GM12891 (cell line): ENCODE data around the gene NCAM1.

Experiments used
- DNase-seq: peaks from one replicate; pipeline ENCODE4 v3.0.0; 2011; ENCODE audit warnings: low spot score; ENCODE audit not compliant: insufficient read length
- FAIRE-seq: peaks from 2 replicates; lab custom pipeline; 2011; peaks lifted over from hg19 to GRCh38; lab: Jason Lieb, UNC
- PAX5 ChIP-seq: IDR thresholded peaks from 2 replicates; pipeline ENCODE4 v1.6.1; 2011; ENCODE audit warnings: low read length, moderate library complexity, mild to moderate bottlenecking; ENCODE audit not compliant: insufficient read depth, severe bottlenecking
- POLR2A ChIP-seq: IDR thresholded peaks from 2 replicates; pipeline ENCODE4 v1.6.1; 2011; ENCODE audit warnings: low read depth, low read length, control low read depth
- POLR2AphosphoS5 ChIP-seq: IDR thresholded peaks from 2 replicates; pipeline ENCODE4 v1.6.1; 2011; ENCODE audit warnings: low read depth, low read length, control low read depth
- POU2F2 ChIP-seq: IDR thresholded peaks from 2 replicates; pipeline ENCODE4 v1.6.1; 2011; ENCODE audit warnings: low read depth, mild to moderate bottlenecking, control low read depth, low read length, moderate library complexity
- SPI1 ChIP-seq: IDR thresholded peaks from 2 replicates; pipeline ENCODE4 v1.6.1; 2011; ENCODE audit warnings: low read depth, low read length, control low read depth
- TAF1 ChIP-seq: IDR thresholded peaks from 2 replicates; pipeline ENCODE4 v1.6.1; 2011; ENCODE audit warnings: low read depth, low read length, control low read depth

NCAM1 gene

DNA sequence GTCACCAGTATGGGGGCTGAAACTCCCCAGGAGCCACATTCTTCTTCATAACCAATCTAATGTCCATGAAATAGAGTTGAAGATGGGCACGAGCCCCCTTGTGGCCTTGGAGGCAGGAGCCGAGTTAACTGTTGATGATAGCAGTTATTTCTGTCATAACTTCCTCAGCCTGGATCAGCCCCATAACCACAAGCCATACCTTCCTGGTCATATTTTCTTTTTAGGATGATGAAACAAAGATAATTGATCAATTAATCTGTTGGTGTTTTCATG lies 288.2 kb downstream of the NCAM1 start:
- TF ChIP-seq POLR2A, result no peak
- TF ChIP-seq PAX5, result no peak
- TF ChIP-seq TAF1, result no peak
- no peak for TF ChIP-seq POU2F2
- no peak for TF ChIP-seq SPI1
- TF ChIP-seq POLR2AphosphoS5, result no peak
- FAIRE-seq, result no peak

DNA sequence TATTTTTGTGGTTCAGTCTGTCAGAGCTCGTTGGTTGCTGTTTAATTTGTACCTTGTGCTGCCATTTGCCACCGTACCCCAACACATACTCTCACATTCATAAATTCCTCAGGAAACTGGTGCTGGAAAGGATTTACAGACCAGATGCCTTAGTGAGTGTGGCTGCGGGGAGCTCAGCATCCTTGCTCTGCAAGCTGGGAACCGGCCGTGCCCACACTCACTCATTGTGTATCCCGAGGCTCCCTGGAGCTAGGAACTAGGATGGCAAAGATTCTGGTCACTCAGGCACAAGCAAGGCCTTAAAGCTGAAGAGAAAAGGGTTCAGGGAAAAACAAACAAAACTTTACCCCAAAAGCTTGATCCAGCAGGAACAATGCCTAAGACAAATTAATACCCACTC lies 288.6 kb downstream of the NCAM1 start:
- TF ChIP-seq POLR2A (no peak), POU2F2 (no peak), POLR2AphosphoS5 (no peak), TAF1 (no peak)
- DNase-seq (no peak), FAIRE-seq (no peak)

More for the DNA sequence above, 288.2 kb downstream of the NCAM1 start:
- no peak for DNase-seq

DNA sequence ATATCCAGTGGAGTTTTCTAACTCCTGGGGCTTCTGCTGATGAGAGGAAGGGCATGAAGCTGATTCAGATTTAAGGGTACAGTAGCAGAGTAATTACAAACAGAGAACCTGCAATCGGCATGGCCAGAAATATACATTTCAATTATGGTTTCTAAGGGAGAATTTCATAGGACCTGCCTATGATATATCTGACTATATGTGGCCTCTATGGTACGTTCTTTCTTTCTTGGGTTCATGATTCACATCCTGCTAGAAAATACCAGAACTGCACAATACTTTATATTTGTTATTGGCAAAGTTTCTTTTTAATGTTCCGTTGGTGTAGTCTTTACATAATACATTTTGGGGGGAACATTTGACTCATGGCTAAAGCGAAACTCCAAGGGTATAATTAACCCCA lies 290.1 kb downstream of the NCAM1 start:
- TF ChIP-seq POLR2A, result no peak
- TF ChIP-seq POLR2AphosphoS5, result no peak
- no peak for TF ChIP-seq PAX5
- TF ChIP-seq SPI1, result no peak
- TF ChIP-seq TAF1, result no peak
- no peak for TF ChIP-seq POU2F2
- no peak for DNase-seq
- FAIRE-seq, result no peak

DNA sequence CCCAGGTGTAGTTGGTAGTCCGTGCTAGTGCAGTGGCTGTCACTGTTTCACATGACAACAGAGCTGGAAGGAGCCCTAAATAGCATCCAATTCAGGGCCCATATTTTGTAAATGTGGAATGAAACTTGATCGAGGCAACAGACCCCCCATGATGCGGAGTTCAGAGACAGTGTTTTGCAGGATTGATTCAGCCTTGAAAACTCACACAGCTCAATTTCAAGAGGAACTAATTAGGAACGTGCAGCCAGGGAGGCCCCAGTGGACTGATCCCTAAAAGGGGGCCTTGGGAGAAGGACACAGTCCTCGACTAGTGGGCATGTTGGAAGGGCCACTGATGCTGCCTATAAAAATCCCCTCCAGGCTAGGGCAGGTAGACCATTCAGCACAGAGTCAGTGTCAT lies 292.2 kb downstream of the NCAM1 start:
- no peak for DNase-seq
- TF ChIP-seq POU2F2 (no peak), SPI1 (no peak), TAF1 (no peak), PAX5 (no peak), POLR2AphosphoS5 (no peak), POLR2A (no peak)
- FAIRE-seq, result no peak

GRCh38 chr11:113255096-113255495 lies 293.9 kb downstream of the NCAM1 start:
- FAIRE-seq, result no peak

GRCh38 chr11:113255741-113256140 lies 294.5 kb downstream of the NCAM1 start:
- FAIRE-seq (no peak), DNase-seq (no peak)
- TF ChIP-seq TAF1, result no peak
- no peak for TF ChIP-seq POU2F2
- no peak for TF ChIP-seq POLR2A
- TF ChIP-seq PAX5, result no peak
- TF ChIP-seq SPI1, result no peak
- no peak for TF ChIP-seq POLR2AphosphoS5

More at GRCh38 chr11:113255096-113255495, 293.9 kb downstream of the NCAM1 start:
- DNase-seq, result no peak
- TF ChIP-seq POLR2A, result no peak
- no peak for TF ChIP-seq POU2F2
- TF ChIP-seq SPI1, result no peak
- TF ChIP-seq TAF1, result no peak
- TF ChIP-seq PAX5, result no peak
- TF ChIP-seq POLR2AphosphoS5, result no peak

- no peak for FAIRE-seq
- TF ChIP-seq TAF1, result no peak
- no peak for TF ChIP-seq POLR2AphosphoS5
- TF ChIP-seq SPI1, result no peak
- TF ChIP-seq POU2F2, result no peak
- TF ChIP-seq POLR2A, result no peak
- TF ChIP-seq PAX5, result no peak
- DNase-seq, result no peak
Measured at GRCh38 chr11:113256431-113257202, 295.4 kb downstream of the NCAM1 start.

- FAIRE-seq (no peak), DNase-seq (no peak)
- TF ChIP-seq SPI1 (no peak), POLR2AphosphoS5 (no peak), PAX5 (no peak), POU2F2 (no peak), POLR2A (no peak), TAF1 (no peak)
Measured at GRCh38 chr11:113260096-113260425, 298.8 kb downstream of the NCAM1 start.

DNA sequence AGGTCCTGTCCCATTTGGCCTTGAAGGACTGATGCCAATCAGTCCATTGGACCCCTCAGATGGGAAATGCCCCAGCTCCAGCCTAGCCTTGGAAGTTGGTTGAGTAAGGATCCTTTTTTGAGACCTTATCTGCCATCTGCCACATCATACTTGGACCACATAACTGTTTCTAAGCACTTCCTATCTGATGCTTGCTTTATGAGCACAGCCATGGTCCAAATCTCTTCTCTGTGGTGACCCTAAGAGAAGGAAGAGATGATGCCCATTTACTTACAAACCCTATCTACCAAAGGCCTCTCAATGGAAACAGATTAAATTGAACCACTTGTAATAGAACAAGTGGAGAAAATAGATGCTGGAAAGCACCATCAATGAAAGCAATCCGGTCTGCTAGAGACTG lies 299.3 kb downstream of the NCAM1 start:
- no peak for DNase-seq
- no peak for FAIRE-seq
- no peak for TF ChIP-seq SPI1
- TF ChIP-seq TAF1, result no peak
- no peak for TF ChIP-seq POU2F2
- no peak for TF ChIP-seq POLR2A

- FAIRE-seq, result no peak
- DNase-seq, result no peak
- TF ChIP-seq POLR2A (no peak), POU2F2 (no peak), SPI1 (no peak), TAF1 (no peak), POLR2AphosphoS5 (no peak), PAX5 (no peak)
Measured at GRCh38 chr11:113261709-113262475, 300.7 kb downstream of the NCAM1 start.
